GM12865 (cell line): ENCODE results near the gene FASN.

Experiments
- DNase-seq: peaks from one replicate; pipeline ENCODE4 v3.0.0; 2010; ENCODE audit warnings: low read depth
- H3K4me3 ChIP-seq: 2 replicates; pipeline ENCODE4 v1.5.1; 2011; ENCODE audit warnings: mild to moderate bottlenecking, low read depth, low read length, control low read depth
- TF ChIP-seq, protein P1 (sequence below): IDR thresholded peaks from 2 replicates; pipeline ENCODE4 v1.5.1; 2011; ENCODE audit warnings: low read length, control low read depth, low read depth, inconsistent platforms; ENCODE audit not compliant: insufficient read depth; ENCODE audit errors: missing control alignments

FASN gene

DNA sequence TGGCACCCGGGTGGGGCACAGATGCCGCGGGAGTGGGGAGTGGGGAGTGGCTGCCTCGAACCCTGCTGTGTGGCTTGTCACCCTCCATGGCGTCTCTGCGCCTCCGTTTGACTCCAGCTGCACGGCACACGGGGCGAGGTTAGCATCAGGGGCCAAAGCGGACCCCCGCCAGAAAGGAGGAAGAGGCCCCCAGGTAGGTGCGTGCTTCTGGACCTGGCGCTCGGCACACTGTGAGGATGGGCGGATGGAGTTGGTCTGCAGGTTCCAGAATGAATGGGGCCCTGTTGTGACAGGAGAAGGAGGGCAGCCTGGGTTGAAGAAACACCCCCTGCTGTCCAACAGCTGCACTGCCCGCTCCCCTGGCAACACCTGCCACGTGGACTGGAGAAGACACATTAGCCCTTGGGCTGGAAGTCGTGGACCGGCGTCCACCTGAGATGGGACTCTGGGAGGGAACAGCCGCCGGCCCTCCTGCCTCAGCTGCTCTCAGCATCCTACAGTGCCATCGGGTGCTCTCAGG lies 9.4 kb upstream of the FASN start:
- H3K4me3 ChIP-seq = no peak overlapping the region
- DNase-seq = no peak
- TF ChIP-seq, protein P1, sequence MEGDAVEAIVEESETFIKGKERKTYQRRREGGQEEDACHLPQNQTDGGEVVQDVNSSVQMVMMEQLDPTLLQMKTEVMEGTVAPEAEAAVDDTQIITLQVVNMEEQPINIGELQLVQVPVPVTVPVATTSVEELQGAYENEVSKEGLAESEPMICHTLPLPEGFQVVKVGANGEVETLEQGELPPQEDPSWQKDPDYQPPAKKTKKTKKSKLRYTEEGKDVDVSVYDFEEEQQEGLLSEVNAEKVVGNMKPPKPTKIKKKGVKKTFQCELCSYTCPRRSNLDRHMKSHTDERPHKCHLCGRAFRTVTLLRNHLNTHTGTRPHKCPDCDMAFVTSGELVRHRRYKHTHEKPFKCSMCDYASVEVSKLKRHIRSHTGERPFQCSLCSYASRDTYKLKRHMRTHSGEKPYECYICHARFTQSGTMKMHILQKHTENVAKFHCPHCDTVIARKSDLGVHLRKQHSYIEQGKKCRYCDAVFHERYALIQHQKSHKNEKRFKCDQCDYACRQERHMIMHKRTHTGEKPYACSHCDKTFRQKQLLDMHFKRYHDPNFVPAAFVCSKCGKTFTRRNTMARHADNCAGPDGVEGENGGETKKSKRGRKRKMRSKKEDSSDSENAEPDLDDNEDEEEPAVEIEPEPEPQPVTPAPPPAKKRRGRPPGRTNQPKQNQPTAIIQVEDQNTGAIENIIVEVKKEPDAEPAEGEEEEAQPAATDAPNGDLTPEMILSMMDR = peak; percentile 25

DNA sequence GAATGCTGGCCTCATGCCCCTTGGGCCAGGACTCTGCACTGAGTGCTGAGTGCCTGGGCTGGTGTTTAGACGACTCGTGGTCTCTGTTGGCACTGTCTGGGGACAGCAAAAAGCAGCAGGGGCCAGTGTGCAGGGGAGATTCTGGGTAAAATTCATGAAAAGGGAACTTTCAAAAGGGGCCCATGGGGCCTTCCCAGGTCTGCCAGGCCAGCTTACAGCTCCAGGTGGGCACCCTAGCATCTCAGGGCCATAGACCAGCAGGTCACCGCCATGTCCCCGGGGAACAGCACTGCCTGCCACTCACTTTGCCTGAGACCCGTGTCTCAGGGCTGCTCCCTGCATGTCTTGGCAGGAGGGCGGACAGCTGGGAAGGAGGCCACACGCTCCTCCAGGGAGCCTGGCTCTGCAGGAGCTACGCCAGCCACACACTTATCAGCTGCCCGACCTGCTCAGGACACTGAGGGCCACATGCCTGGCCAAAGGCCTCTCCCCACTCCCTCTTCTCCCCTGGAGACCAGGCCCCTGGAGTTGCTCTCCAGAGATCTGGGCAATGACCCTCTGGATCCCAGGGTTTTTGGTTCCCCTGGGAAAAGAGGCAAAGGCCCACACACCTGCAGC lies 8.8 kb upstream of the FASN start:
- TF ChIP-seq, protein P1 = no peak
- DNase-seq = no peak
- peak overlapping the region; percentile 53 for H3K4me3 ChIP-seq

DNA sequence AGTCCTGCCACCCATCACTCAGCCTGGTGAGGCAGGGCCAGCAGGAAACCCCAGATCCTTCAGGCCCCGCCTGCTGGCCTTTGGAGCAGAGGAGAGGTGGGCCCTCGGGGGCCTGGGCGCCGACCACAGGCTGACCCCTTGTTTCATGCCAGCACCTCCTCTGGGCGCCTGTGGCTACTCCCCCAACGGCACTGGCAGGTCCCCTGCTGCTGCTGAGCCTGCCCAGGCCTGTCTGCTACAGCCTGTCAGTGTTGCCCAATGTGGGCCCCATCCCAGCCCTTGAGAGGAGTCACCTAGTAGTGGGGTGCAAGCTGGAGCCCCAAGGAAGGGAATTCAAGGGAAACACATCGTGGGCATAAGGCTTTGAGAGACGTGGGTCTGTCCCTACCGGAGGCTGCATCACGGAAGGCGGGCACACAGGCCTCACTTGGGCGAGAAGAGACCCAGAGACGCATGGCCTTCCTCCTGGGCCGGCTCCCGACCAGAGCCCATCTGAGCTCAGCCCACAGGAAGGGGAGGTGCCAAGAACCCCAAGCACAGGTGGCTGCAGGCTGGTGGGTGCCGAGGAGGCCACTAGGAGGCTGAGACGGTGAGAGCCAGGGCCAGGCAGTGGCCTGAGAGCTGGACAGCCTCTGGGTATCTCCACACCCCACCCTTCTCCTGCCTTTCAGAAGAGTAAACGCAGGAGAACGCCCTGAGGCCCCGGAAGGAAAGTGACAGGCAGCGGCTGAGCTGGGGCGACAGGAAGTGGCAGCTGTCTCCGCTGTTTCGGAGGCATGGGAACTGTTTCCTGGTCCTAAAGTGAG lies 8.0 kb upstream of the FASN start:
- TF ChIP-seq, protein P1 = peak; percentile 63
- H3K4me3 ChIP-seq = peak overlapping the region; percentile 53
- DNase-seq = peak; percentile 91

DNA sequence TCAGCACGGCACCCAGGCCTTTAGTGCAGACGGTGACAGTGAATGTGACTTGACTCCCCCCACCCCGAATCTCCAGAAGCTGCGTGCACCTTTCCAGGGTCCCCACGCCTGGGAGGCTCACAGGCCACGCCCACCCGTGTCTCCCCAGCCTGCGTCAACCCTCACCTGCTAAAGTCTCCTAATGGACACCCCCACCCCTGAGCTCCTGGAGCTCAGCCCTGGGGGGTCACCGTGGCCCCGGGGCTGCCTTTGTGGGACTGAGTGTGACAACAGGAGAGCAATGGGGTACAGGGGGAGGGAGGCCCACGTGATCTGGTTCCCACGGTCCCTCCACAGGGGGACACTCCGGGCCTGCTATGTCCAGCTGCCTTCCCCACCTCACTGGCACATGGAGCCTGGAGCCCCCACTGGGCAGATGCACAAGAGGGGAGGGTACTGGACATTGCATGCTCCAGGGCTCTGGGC lies 7.4 kb upstream of the FASN start:
- no peak for DNase-seq
- TF ChIP-seq, protein P1 = no peak
- H3K4me3 ChIP-seq = peak overlapping the region; percentile 53

DNA sequence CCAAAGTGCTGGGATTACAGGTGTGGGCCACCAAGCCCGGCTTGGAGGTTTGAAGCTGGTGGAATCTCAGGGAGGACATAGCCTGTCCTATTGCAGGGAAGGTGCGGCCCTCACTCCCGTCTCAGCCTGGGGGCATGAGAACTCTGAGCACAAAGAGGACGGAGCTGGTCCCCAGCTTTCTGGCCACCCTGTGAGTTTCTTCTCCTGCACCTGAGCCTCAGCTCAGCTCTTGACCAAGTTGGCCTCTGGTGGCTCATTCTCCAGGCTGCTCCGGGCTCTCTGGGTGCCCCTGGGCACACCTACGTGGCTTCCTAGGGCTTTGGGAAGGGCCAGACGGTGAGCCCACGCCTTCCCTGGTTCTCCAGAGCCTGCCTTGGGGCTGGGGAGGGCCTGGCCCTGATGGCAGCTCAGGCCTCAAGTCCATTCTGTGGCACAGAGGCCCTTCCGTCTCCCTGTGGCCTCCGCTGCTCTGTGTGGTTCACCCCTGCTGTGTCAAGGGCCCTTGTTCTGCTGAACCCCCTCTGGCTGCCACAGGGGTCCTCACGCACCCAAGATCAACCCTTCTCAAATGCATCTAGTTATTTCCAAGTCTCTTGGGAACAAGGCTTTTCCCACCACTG lies 6.9 kb upstream of the FASN start:
- TF ChIP-seq, protein P1 = no peak
- peak overlapping the region; percentile 53; the same call in 1 of the 2 replicates for H3K4me3 ChIP-seq
- no peak for DNase-seq

DNA sequence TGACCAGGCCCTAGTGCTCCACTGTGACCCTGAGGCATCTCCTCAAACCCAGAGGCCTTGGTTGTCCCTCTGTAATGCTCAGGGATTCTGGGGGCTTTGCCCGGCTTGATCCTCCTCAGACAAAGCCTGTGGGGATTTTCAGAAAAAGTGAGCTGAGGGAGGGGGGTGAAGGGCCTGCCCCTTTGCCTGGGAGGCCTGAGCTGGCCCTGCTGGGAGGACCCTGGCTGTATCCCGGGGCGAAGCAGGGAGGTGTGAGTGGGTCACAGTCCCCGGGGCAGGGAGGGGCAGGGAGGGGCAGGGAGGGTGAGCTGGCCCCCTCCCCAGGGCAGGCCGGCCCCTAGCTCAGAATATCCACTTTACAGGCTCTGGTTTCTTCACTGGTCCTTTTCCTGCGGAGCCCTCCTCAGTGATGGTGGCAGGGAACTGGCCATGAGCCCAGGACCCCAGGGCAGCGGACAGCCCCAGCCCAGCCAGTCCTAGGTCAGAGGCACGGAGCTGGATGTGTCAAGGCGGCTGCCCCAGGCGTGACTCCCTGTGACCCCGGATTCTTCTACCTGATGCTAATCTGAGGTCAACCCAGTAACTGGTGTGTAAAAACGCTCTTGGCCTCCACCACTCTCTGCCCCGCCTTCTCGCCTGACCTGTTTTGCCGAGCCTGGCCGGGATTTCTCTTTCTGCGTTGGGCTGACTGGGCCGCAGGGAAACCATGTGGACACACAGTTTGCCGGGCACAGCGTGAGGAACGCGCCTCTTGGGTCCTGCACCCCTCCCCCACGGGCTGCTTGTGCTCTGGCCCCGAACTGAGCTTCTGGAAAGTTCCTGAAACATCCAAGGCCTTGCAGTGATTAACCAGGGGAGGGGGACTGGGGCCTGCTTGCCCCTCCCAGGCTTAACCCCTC lies 5.8 kb upstream of the FASN start:
- no peak for DNase-seq
- no peak overlapping the region for H3K4me3 ChIP-seq
- TF ChIP-seq, protein P1 = no peak
